ENCODE measurements around the gene EVA1C.
"Not testable (repeated sequence)": the region's sequence is repeated elsewhere in the genome, so short reads cannot be mapped to it uniquely, and the experiment has no call there.

The EVA1C gene

GRCh38 chr21:32533053-32533452, 120.5 kb downstream of the EVA1C start:
- DNase-seq = no peak

GRCh38 chr21:32533611-32534010, 121.1 kb downstream of the EVA1C start:
- DNase-seq = no peak

- no peak for DNase-seq
Measured at GRCh38 chr21:32534113-32534512, 121.6 kb downstream of the EVA1C start.

GRCh38 chr21:32535612-32536011, 123.1 kb downstream of the EVA1C start:
- DNase-seq = no peak

GRCh38 chr21:32537569-32537881, 125.0 kb downstream of the EVA1C start:
- no peak for DNase-seq

- DNase-seq = no peak
Measured at GRCh38 chr21:32538147-32538792, 125.8 kb downstream of the EVA1C start.

- no peak for DNase-seq
Measured at GRCh38 chr21:32539378-32539777, 126.9 kb downstream of the EVA1C start.

GRCh38 chr21:32543056-32543455, 130.6 kb downstream of the EVA1C start:
- DNase-seq = not testable (repeated sequence)

GRCh38 chr21:32543975-32544374, 131.5 kb downstream of the EVA1C start:
- no peak for DNase-seq

- no peak for DNase-seq
Measured at GRCh38 chr21:32544697-32545096, 132.2 kb downstream of the EVA1C start.

- DNase-seq = no peak
Measured at GRCh38 chr21:32545948-32546441, 133.5 kb downstream of the EVA1C start.

GRCh38 chr21:32547018-32547417, 134.5 kb downstream of the EVA1C start:
- no peak for DNase-seq

- no peak for DNase-seq
Measured at GRCh38 chr21:32548978-32549377, 136.5 kb downstream of the EVA1C start.

GRCh38 chr21:32549440-32549839, 136.9 kb downstream of the EVA1C start:
- DNase-seq = no peak

- no peak for DNase-seq
Measured at GRCh38 chr21:32549886-32550285, 137.4 kb downstream of the EVA1C start.

GRCh38 chr21:32554832-32555638, 142.5 kb downstream of the EVA1C start:
- no peak for DNase-seq

- no peak for DNase-seq
Measured at GRCh38 chr21:32558106-32558505, 145.6 kb downstream of the EVA1C start.

GRCh38 chr21:32559006-32559610, 146.6 kb downstream of the EVA1C start:
- no peak for DNase-seq

- DNase-seq = no peak
Measured at GRCh38 chr21:32560896-32561295, 148.4 kb downstream of the EVA1C start.

- not testable (repeated sequence) for DNase-seq
Measured at GRCh38 chr21:32561476-32561875, 149.0 kb downstream of the EVA1C start.

GRCh38 chr21:32562426-32562825, 149.9 kb downstream of the EVA1C start:
- peak in 1 of 14 donors; percentile 0 for DNase-seq

GRCh38 chr21:32562915-32563314, 150.4 kb downstream of the EVA1C start:
- no peak for DNase-seq
